Keratinocyte (primary cell): Measurements from ENCODE around the gene TESK1. TPM values are rescaled to one million over a fixed set of nuclear protein-coding genes. Genes with fewer than 3 reads are reported as not detected.
"Not testable (repeated sequence)": the region's sequence is repeated elsewhere in the genome, so short reads cannot be mapped to it uniquely, and the experiment has no call there.

Source experiments
- DNase-seq: peaks from one replicate; pipeline ENCODE4 v3.0.0-alpha.2; 2011; ENCODE audit warnings: low read depth, missing footprints, low spot score
- FAIRE-seq: peaks from 2 replicates; lab custom pipeline; 2011; peaks lifted over from hg19 to GRCh38; lab: Jason Lieb, UNC
- H2AFZ ChIP-seq: 2 replicates; pipeline ENCODE4 v1.6.0; 2012; ENCODE audit warnings: low read length, control low read depth, inconsistent platforms; ENCODE audit not compliant: control insufficient read depth
- H3K27ac ChIP-seq: 2 replicates; pipeline ENCODE4 v1.5.1; 2011; ENCODE audit warnings: low read length; ENCODE audit not compliant: control insufficient read depth, insufficient read depth
- H3K27me3 ChIP-seq: 3 replicates; pipeline ENCODE4 v1.6.0; 2011; ENCODE audit warnings: low read length; ENCODE audit not compliant: control insufficient read depth, insufficient read depth; ENCODE audit errors: extremely low read depth
- H3K36me3 ChIP-seq, 2 experiments: 2 replicates in 1 of 2; 3 replicates in 1 of 2; pipeline ENCODE4 v1.5.1; 2011; ENCODE audit warnings: low read length in 2 of 2, mild to moderate bottlenecking in 1 of 2; ENCODE audit not compliant: control insufficient read depth in 2 of 2, insufficient read depth in 2 of 2; ENCODE audit errors: extremely low read depth in 1 of 2
- H3K4me1 ChIP-seq: 3 replicates; pipeline ENCODE4 v1.5.1; 2011; ENCODE audit warnings: low read length; ENCODE audit not compliant: control insufficient read depth, insufficient read depth; ENCODE audit errors: extremely low read depth
- H3K4me2 ChIP-seq: 3 replicates; pipeline ENCODE4 v1.6.0; 2011; ENCODE audit warnings: low read depth, low read length; ENCODE audit not compliant: control insufficient read depth, insufficient read depth; ENCODE audit errors: extremely low read depth
- H3K4me3 ChIP-seq, 3 experiments: fragments of 200-600 bp in 1 of 3; sonication (generic) in 1 of 3; 2 replicates in 2 of 3; 3 replicates in 1 of 3; pipeline ENCODE4 v1.5.1; 2011 to 2016; ENCODE audit warnings: low read length in 3 of 3, mild to moderate bottlenecking in 3 of 3, control low read depth in 2 of 3, inconsistent platforms in 1 of 3, low read depth in 1 of 3, mixed read lengths in 1 of 3, mixed run types in 1 of 3, moderate library complexity in 1 of 3; ENCODE audit not compliant: control insufficient read depth in 2 of 3, insufficient read depth in 2 of 3; ENCODE audit errors: extremely low read depth in 1 of 3
- H3K79me2 ChIP-seq: 2 replicates; pipeline ENCODE4 v1.6.0; 2012; ENCODE audit warnings: low read length; ENCODE audit not compliant: control insufficient read depth, insufficient read depth
- H3K9ac ChIP-seq: 3 replicates; pipeline ENCODE4 v1.6.0; 2011; ENCODE audit warnings: low read length; ENCODE audit not compliant: control insufficient read depth, insufficient read depth; ENCODE audit errors: extremely low read depth
- H3K9me1 ChIP-seq: 3 replicates; pipeline ENCODE4 v1.6.0; 2011; ENCODE audit warnings: low read length; ENCODE audit not compliant: control insufficient read depth, insufficient read depth; ENCODE audit errors: extremely low read depth
- H3K9me3 ChIP-seq: 2 replicates; pipeline ENCODE4 v1.5.1; 2012; ENCODE audit warnings: low read depth, low read length; ENCODE audit not compliant: control insufficient read depth
- H4K20me1 ChIP-seq: 3 replicates; pipeline ENCODE4 v1.6.0; 2011; ENCODE audit warnings: low read length; ENCODE audit not compliant: control insufficient read depth, insufficient read depth; ENCODE audit errors: extremely low read depth
- EZH2 ChIP-seq: IDR thresholded peaks from one replicate; pipeline ENCODE4 v1.6.1; 2012; ENCODE audit warnings: inconsistent platforms, mild to moderate bottlenecking, low read length, moderate library complexity
- dilution Hi-C: fragments of 300-500 bp; cut with MboI; formaldehyde crosslinking; loops from one replicate; pipeline ENCODE4 v1.7.0; 2020; ENCODE audit warnings: low sequenced_read_pairs; ENCODE audit not compliant: extremely low pct_ligation_motif_present
- polyA plus RNA-seq, 5 experiments: library from polyadenylated mRNA; depleted of rRNA in 3 of 5; stranded (reverse) in 3 of 5; stranded (forward) in 1 of 5; unstranded in 1 of 5; fragments of >200 nt; gene quantifications; 1 replicate in 1 of 5; 2 replicates in 3 of 5; 3 replicates in 1 of 5; pipeline versions ENCODE4 v1.2.1 to v1.2.3, GENCODE V29; 2011 to 2012; ENCODE audit warnings: missing spikeins in 2 of 5, low read depth in 1 of 5, low replicate concordance in 1 of 5
- TF ChIP-seq, protein P1 (sequence below), 3 experiments: IDR thresholded peaks in 1 of 3; conservative IDR thresholded peaks in 1 of 3; optimal IDR thresholded peaks in 1 of 3; 2 replicates in 2 of 3; 3 replicates in 1 of 3; pipeline versions ENCODE3 to v1.5.1; 2011; ENCODE audit warnings: low read length in 3 of 3, mild to moderate bottlenecking in 3 of 3, moderate library complexity in 2 of 3, control low read depth in 1 of 3, inconsistent platforms in 1 of 3; ENCODE audit not compliant: insufficient read depth in 2 of 3; ENCODE audit errors: extremely low read depth in 1 of 3

Gene TESK1
- polyA plus RNA-seq, 1 donor (not counting 4 experiments of a cell fraction or from before 2014, with no cell fraction given): 11.2 TPM

- FAIRE-seq, H3K9me1 ChIP-seq, H3K27me3 ChIP-seq, H3K27ac ChIP-seq, H3K4me3 ChIP-seq, dilution Hi-C loops, H3K4me2 ChIP-seq, H3K9me3 ChIP-seq, H3K9ac ChIP-seq, H3K4me1 ChIP-seq, H4K20me1 ChIP-seq, H2AFZ ChIP-seq, DNase-seq, H3K36me3 ChIP-seq, H3K79me2 ChIP-seq: not testable (repeated sequence)
Observed at GRCh38 chr9:35639225-35639624, 34.2 kb downstream of the TESK1 start.

GRCh38 chr9:35639631-35640030 is 34.6 kb downstream of the TESK1 start:
- FAIRE-seq: no peak
- dilution Hi-C loops: no loop called here
- Histone ChIP-seq H3K27me3 (no peaks in the 10 kb centered on the region), H2AFZ (no peak overlapping the region), H3K36me3 (no peaks in the 10 kb centered on the region), H3K4me1 (no peaks in the 10 kb centered on the region), H3K4me3 (no peak overlapping the region), H3K79me2 (no peaks in the 10 kb centered on the region), H3K27ac (no peak overlapping the region), H4K20me1 (no peaks in the 10 kb centered on the region), H3K9me1 (no peaks in the 10 kb centered on the region), H3K9me3 (no peaks in the 10 kb centered on the region), H3K4me2 (no peak overlapping the region), H3K9ac (no peak overlapping the region)
- DNase-seq: no peak
- TF ChIP-seq, protein P1, sequence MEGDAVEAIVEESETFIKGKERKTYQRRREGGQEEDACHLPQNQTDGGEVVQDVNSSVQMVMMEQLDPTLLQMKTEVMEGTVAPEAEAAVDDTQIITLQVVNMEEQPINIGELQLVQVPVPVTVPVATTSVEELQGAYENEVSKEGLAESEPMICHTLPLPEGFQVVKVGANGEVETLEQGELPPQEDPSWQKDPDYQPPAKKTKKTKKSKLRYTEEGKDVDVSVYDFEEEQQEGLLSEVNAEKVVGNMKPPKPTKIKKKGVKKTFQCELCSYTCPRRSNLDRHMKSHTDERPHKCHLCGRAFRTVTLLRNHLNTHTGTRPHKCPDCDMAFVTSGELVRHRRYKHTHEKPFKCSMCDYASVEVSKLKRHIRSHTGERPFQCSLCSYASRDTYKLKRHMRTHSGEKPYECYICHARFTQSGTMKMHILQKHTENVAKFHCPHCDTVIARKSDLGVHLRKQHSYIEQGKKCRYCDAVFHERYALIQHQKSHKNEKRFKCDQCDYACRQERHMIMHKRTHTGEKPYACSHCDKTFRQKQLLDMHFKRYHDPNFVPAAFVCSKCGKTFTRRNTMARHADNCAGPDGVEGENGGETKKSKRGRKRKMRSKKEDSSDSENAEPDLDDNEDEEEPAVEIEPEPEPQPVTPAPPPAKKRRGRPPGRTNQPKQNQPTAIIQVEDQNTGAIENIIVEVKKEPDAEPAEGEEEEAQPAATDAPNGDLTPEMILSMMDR (optimal IDR thresholded peaks at IDR 0.05 in 1 of 3, IDR thresholded peaks at IDR 0.05 in 1 of 3, conservative IDR thresholded peaks at IDR 0.05 in 1 of 3; ENCODE audit: extremely low read depth in 1 of 3, insufficient read depth in 2 of 3, low read length in 3 of 3): no peak
- no peak for TF ChIP-seq EZH2

DNA sequence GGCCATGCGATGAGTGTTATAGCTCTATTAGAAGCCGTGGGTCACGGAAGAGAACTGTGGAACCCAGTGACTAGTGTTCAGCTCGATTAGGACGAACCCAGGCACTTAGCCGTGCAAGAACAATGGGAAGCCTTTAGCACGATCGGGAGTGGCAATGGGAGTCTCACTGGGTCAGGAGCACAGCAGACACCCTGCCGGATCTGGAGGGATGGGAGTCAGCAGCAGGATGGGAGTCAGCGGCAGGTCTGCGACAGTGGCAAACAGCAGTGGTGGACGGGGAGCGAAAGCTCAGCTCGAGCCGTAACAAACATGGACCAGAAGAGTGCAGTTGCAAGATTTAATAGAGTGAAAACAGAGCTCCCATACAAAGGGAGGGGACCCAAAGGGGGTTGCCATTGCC is 35.4 kb downstream of the TESK1 start:
- H3K36me3 ChIP-seq, H4K20me1 ChIP-seq, H3K27me3 ChIP-seq, H3K27ac ChIP-seq, DNase-seq, H3K4me2 ChIP-seq, H3K4me3 ChIP-seq, H2AFZ ChIP-seq, H3K9me1 ChIP-seq, H3K9me3 ChIP-seq, H3K9ac ChIP-seq, H3K79me2 ChIP-seq, dilution Hi-C loops, FAIRE-seq, H3K4me1 ChIP-seq: not testable (repeated sequence)

GRCh38 chr9:35641478-35641877 is 36.4 kb downstream of the TESK1 start:
- H3K9ac ChIP-seq, H3K4me2 ChIP-seq, H3K27me3 ChIP-seq, H3K9me3 ChIP-seq, H3K36me3 ChIP-seq, H3K27ac ChIP-seq, H2AFZ ChIP-seq, DNase-seq, H3K9me1 ChIP-seq, H3K79me2 ChIP-seq, H3K4me3 ChIP-seq, FAIRE-seq, dilution Hi-C loops, H4K20me1 ChIP-seq: not testable (repeated sequence)
- H3K4me1 ChIP-seq: peaks cover 12% of the 10 kb centered on the region
